Heart right ventricle (tissue), 16 donors: ENCODE data around the gene ZNF81. TPM values are rescaled to one million over a fixed set of nuclear protein-coding genes. Genes with fewer than 3 reads are reported as not detected.

Source experiments
- ATAC-seq, 8 donors: fragments of 200-7000 bp; cut with Tn5 transposase; one replicate each; pipeline ENCODE4 v1.9.1; 2020; ENCODE audit warnings: mild to moderate bottlenecking in 8 of 8, moderate library complexity in 8 of 8, moderate number of reproducible peaks in 1 of 8
- DNase-seq, 2 donors: peaks; one replicate each; pipeline ENCODE4 v3.0.0-alpha.2; 2020
- H3K27ac ChIP-seq, 10 donors: fragments of 200-600 bp; sonication (generic) in 2 of 10; one replicate each; pipeline versions ENCODE4 v1.5.0 to v1.8.0; 2020 to 2022; ENCODE audit warnings: mild to moderate bottlenecking in 3 of 10
- H3K27me3 ChIP-seq, 7 donors: fragments of 200-600 bp; one replicate each; pipeline ENCODE4 v1.8.0; 2021 to 2022; ENCODE audit warnings: mild to moderate bottlenecking in 2 of 7
- H3K36me3 ChIP-seq, 9 donors: fragments of 200-600 bp; sonication (generic) in 1 of 9; one replicate each; pipeline versions ENCODE4 v1.5.0 to v1.8.0; 2020 to 2022; ENCODE audit warnings: mild to moderate bottlenecking in 2 of 9
- H3K4me1 ChIP-seq, 9 donors: fragments of 200-600 bp; sonication (generic) in 1 of 9; one replicate each; pipeline versions ENCODE4 v1.5.0 to v1.8.0; 2020 to 2022; ENCODE audit warnings: mild to moderate bottlenecking in 4 of 9
- H3K4me3 ChIP-seq, 10 donors: fragments of 200-600 bp; sonication (generic) in 2 of 10; one replicate each; pipeline versions ENCODE4 v1.5.0 to v1.8.0; 2020 to 2022; ENCODE audit warnings: mild to moderate bottlenecking in 7 of 10, moderate library complexity in 2 of 10
- H3K9me3 ChIP-seq, 11 donors: fragments of 200-600 bp in 10 of 11; sonication (generic) in 2 of 11; one replicate each; pipeline versions ENCODE4 v1.5.0 to v1.8.0; 2013 to 2022; ENCODE audit warnings: mild to moderate bottlenecking in 2 of 11, control low read depth in 1 of 11, moderate library complexity in 1 of 11
- WGBS, 2 donors: extraction: QIAGEN DNeasy Blood & Tissue Kit; methylation state at CpG; one replicate each; pipeline ENCODE4 v1.1.7; 2013; ENCODE audit warnings: inconsistent platforms in 1 of 2; 5-methylcytosine and 5-hydroxymethylcytosine counted together
- intact Hi-C, 10 donors: fragments of 100-400 bp; cut with DNase I; formaldehyde crosslinking; loops; one replicate each; pipeline versions ENCODE4 v1.11.1 to v1.14.2; 2022
- polyA plus RNA-seq, 2 donors: library from polyadenylated mRNA; stranded (reverse); fragments of 200-250 nt; gene quantifications; one replicate each; pipeline ENCODE4 v1.2.3, GENCODE V29; 2013
- total RNA-seq, 10 donors: library from RNA; stranded (reverse); fragmentation: NEBNext Ultra II Directional in 3 of 10; extraction: Animal tissue kit (Norgen Biotek cat#: 25700) in 3 of 10; gene quantifications; one replicate each; pipeline versions ENCODE4 v1.2.1 to v1.2.4, GENCODE V29; 2021 to 2023
- TF ChIP-seq, protein P1 (sequence below), 9 donors: fragments of 200-600 bp; sonication (generic) in 2 of 9; IDR thresholded peaks; one replicate each; pipeline versions ENCODE4 v1.5.0 to v1.8.0; 2021 to 2022; ENCODE audit warnings: antibody characterized with exemption in 9 of 9, mild to moderate bottlenecking in 5 of 9, moderate library complexity in 1 of 9
- donor health status: Arrhythmogenic right ventricular cardiomyopathy.
- donor health status: ischemic (EF 13 %, LVEDD 7.1; RV severe dilation, severe dysfunction).
- donor health status: healthy with polysubstance abuse.
- donor health status: DM: no; HTN: yes; CAD: no.
- donor health status: DM: no; HTN: no; CAD: no.
- donor health status: ischemic (EF 25% LVEDD 6.9; RV normal size, moderate dysfunction).
- donor health status: ischemic (EF 25% LVEDD 5.7; RV mildly dilated, moderate dysfunction).
- donor health status: healthy.
- donor health status: DM: yes; HTN: yes; CAD: no.
- donor health status: Ischemic cardiomyopathy.
- donor health status: ischemic (EF 35%, LVEDD 5.7; RV mildly dilated, moderate dysfunction).
- donor health status: nonischemic (EF 11% LVEDD 7.7; RV severe dilation, severe dysfunction).
- donor health status: DM: yes; HTN: yes; CAD: no.
- donor health status: PGD.
- donor health status: ischemic (EF 29% LVEDD 5.4; RV normal size, mild dysfunction).
- donor health status: nonischemic (EF 23%, LVEDD 6.1; RV moderate dilation, normal function).

ZNF81 gene
- total and polyA plus RNA-seq, 12 donors, result 1.8 to 10.1 (median 6.5) TPM

DNA sequence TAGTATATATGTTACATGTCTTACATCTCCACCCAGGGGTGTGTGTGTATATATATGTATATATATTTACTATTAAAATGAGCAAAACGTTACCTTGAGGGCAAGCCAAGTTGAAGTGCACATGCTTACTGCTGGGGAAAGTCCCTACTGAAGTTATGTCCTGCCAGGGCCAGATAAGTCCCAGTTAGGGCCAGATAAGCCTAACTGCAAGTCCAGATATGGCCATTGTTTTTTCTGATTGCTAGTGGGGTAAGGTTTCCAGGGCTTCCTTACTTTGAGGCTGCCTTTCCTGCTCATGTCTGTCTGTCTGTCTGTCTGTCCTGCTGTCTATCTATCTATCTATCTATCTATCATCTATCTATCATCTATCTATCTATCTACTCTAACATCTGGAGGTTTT, 19.3 kb upstream of the ZNF81 start:
- ATAC-seq (no peak), DNase-seq (no peak)
- TF ChIP-seq, protein P1, sequence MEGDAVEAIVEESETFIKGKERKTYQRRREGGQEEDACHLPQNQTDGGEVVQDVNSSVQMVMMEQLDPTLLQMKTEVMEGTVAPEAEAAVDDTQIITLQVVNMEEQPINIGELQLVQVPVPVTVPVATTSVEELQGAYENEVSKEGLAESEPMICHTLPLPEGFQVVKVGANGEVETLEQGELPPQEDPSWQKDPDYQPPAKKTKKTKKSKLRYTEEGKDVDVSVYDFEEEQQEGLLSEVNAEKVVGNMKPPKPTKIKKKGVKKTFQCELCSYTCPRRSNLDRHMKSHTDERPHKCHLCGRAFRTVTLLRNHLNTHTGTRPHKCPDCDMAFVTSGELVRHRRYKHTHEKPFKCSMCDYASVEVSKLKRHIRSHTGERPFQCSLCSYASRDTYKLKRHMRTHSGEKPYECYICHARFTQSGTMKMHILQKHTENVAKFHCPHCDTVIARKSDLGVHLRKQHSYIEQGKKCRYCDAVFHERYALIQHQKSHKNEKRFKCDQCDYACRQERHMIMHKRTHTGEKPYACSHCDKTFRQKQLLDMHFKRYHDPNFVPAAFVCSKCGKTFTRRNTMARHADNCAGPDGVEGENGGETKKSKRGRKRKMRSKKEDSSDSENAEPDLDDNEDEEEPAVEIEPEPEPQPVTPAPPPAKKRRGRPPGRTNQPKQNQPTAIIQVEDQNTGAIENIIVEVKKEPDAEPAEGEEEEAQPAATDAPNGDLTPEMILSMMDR (IDR thresholded peaks at IDR 0.05), result no peak
- H3K4me3 ChIP-seq, result no peak overlapping the region
- no peaks in the 10 kb centered on the region for H3K9me3 ChIP-seq
- no peaks in the 10 kb centered on the region for H3K36me3 ChIP-seq
- 4 to 40% methylated on average over 1 of the region's 1 CpG for WGBS, 2 donors
- H3K27ac ChIP-seq, result no peak overlapping the region
- intact Hi-C loops, result no loop called here
- H3K27me3 ChIP-seq, result peaks cover 0 to 41% (median 0%) of the 10 kb centered on the region in 7 donors
- peaks cover 0 to 6% (median 0%) of the 10 kb centered on the region in 9 donors for H3K4me1 ChIP-seq

- H3K4me1 ChIP-seq, result peaks cover 0 to 6% (median 0%) of the 10 kb centered on the region in 9 donors
- H3K36me3 ChIP-seq, result no peaks in the 10 kb centered on the region
- H3K27ac ChIP-seq, result no peak overlapping the region
- ATAC-seq (no peak), DNase-seq (no peak)
- intact Hi-C loops, result no loop called here
- TF ChIP-seq, protein P1 (IDR thresholded peaks at IDR 0.05), result no peak
- H3K9me3 ChIP-seq, result no peaks in the 10 kb centered on the region
- H3K4me3 ChIP-seq, result no peak overlapping the region
- peaks cover 0 to 41% (median 0%) of the 10 kb centered on the region in 7 donors for H3K27me3 ChIP-seq
- 90 to 95% methylated on average over 1 of the region's 1 CpG for WGBS, 2 donors
These were observed 18.8 kb upstream of the ZNF81 start for GRCh38 chrX:47817897-47818296.

DNA sequence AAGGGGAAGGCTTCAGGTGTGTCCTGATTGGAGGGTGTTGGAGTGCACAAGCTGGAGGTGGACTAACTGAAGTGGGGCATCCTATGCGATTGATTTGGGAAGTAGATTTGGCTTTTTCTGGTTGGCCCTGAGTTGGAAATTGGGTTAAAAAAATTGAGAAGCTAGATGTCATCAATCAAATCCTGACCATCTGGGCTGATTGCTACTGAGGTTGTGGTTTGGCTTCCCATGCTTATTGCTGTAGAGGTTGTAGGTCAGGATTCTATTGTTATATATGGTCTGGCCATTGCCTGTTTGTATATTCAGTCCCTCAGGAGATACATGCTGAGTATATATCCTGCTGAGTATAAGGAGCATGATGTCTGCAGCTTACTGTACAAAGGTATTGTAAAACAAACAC, 7.7 kb upstream of the ZNF81 start:
- Histone ChIP-seq H3K4me3 (no peak overlapping the region), H3K9me3 (no peaks in the 10 kb centered on the region), H3K4me1 (no peaks in the 10 kb centered on the region), H3K36me3 (no peaks in the 10 kb centered on the region), H3K27me3 (peaks cover 0 to 5% (median 0%) of the 10 kb centered on the region in 7 donors), H3K27ac (no peak overlapping the region)
- intact Hi-C loops, result no loop called here
- DNase-seq, result no peak
- ATAC-seq, result no peak
- TF ChIP-seq, protein P1 (IDR thresholded peaks at IDR 0.05), result no peak
- 81 to 86% methylated on average over 1 of the region's 1 CpG for WGBS, 2 donors

DNA sequence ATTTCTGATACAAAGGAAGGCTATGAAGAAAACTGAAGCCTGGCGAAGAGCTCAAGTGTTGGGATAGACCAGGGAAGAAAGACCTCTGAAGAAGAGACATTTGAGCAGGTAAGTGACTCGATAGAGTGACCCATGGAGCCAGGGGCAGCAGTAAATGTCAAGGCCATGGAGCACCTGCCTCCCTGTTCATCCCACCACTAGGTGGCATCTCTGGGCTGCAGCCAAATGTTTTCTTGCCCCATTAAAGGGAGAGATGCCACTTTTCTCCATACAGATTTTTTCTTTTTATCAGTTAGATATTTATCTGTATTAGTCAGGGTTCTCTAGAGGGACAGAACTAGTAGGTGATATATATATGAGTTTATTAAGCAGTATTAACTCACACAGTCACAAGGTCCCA, 4.9 kb upstream of the ZNF81 start:
- H3K4me1 ChIP-seq, result peaks cover 0 to 9% (median 0%) of the 10 kb centered on the region in 9 donors
- no peak overlapping the region for H3K27ac ChIP-seq
- H3K4me3 ChIP-seq, result no peak overlapping the region
- no peaks in the 10 kb centered on the region for H3K27me3 ChIP-seq
- DNase-seq (peak; percentile 12 to 26), ATAC-seq (no peak)
- no peaks in the 10 kb centered on the region for H3K9me3 ChIP-seq
- no peaks in the 10 kb centered on the region for H3K36me3 ChIP-seq
- intact Hi-C loops, result loop anchor here in 6 of 10 donors (5.0 to 10.0 kb wide), 4 partner anchors 159 to 196 kb away; partner anchors contain the start of genes ELK1 (in 2 of the 6) and UXT (in 2 of the 6)
- TF ChIP-seq, protein P1 (IDR thresholded peaks at IDR 0.05), result peak; percentile 14 to 69 (median 55)
- WGBS, 2 donors, result 44 to 49% methylated on average over 2 of the region's 2 CpGs
